Type B pancreatic cell (in vitro differentiated cells): ENCODE measurements around the gene STEAP4. TPM values are rescaled to one million over a fixed set of nuclear protein-coding genes. Genes with fewer than 3 reads are reported as not detected.

Experiments
- DNase-seq: peaks from one replicate; pipeline ENCODE4 v3.0.0; 2021; ENCODE audit warnings: mixed read lengths; ENCODE audit not compliant: unreplicated experiment; ENCODE audit errors: extremely low spot score
- H3K27ac Mint-ChIP-seq: 2 replicates; pipeline ENCODE4 v1.8.0; 2021; ENCODE audit warnings: mild to moderate bottlenecking, mixed read lengths
- H3K27me3 Mint-ChIP-seq: 2 replicates; pipeline ENCODE4 v1.8.0; 2021; ENCODE audit warnings: mixed read lengths
- H3K36me3 Mint-ChIP-seq: 2 replicates; pipeline ENCODE4 v1.8.0; 2021; ENCODE audit warnings: mixed read lengths
- H3K4me1 Mint-ChIP-seq: one replicate; pipeline ENCODE4 v1.8.0; 2021; ENCODE audit warnings: mixed read lengths; ENCODE audit not compliant: unreplicated experiment
- H3K4me3 Mint-ChIP-seq: 2 replicates; pipeline ENCODE4 v1.8.0; 2021; ENCODE audit warnings: mild to moderate bottlenecking, mixed read lengths
- H3K9me3 Mint-ChIP-seq: 2 replicates; pipeline ENCODE4 v1.8.0; 2021; ENCODE audit warnings: mixed read lengths
- CTCF ChIP-seq: fragments of 200-600 bp; sonication (generic); conservative IDR thresholded peaks from 2 replicates; pipeline ENCODE4 v1.5.0; 2021; ENCODE audit warnings: antibody characterized with exemption, mild to moderate bottlenecking
- total RNA-seq: library from RNA; stranded (reverse); gene quantifications from 2 replicates; pipeline ENCODE4 v1.2.1, GENCODE V29; 2021; ENCODE audit warnings: low replicate concordance

Gene STEAP4
- total RNA-seq, 1 donor from 2014 or later: 1.2 TPM

- Mint-ChIP-seq H3K4me3 (no peak overlapping the region), H3K27ac (no peak overlapping the region), H3K27me3 (peaks cover 40% of the 10 kb centered on the region), H3K4me1 (peaks cover 10% of the 10 kb centered on the region), H3K36me3 (no peaks in the 10 kb centered on the region), H3K9me3 (no peaks in the 10 kb centered on the region)
- DNase-seq: no peak
- TF ChIP-seq CTCF: no peak
Observed at GRCh38 chr7:88307823-88308222, 1.1 kb upstream of the STEAP4 start.

- no peak for TF ChIP-seq CTCF
- Mint-ChIP-seq H3K9me3 (no peaks in the 10 kb centered on the region), H3K4me1 (peaks cover 10% of the 10 kb centered on the region), H3K4me3 (no peak overlapping the region), H3K27me3 (peaks cover 40% of the 10 kb centered on the region), H3K27ac (no peak overlapping the region), H3K36me3 (no peaks in the 10 kb centered on the region)
- DNase-seq: no peak
Observed at GRCh38 chr7:88307412-88307811, 718 bp upstream of the STEAP4 start.

GRCh38 chr7:88305044-88305443 lies 1.6 kb downstream of the STEAP4 start:
- DNase-seq: no peak
- Mint-ChIP-seq H3K36me3 (no peaks in the 10 kb centered on the region), H3K4me3 (no peak overlapping the region), H3K27ac (no peak overlapping the region), H3K9me3 (no peaks in the 10 kb centered on the region), H3K27me3 (peaks cover 40% of the 10 kb centered on the region), H3K4me1 (peaks cover 8% of the 10 kb centered on the region)
- TF ChIP-seq CTCF: no peak

GRCh38 chr7:88302486-88302885 lies 4.2 kb downstream of the STEAP4 start:
- no peak for DNase-seq
- H3K4me1 Mint-ChIP-seq: peaks cover 6% of the 10 kb centered on the region
- no peaks in the 10 kb centered on the region for H3K36me3 Mint-ChIP-seq
- no peak overlapping the region for H3K4me3 Mint-ChIP-seq
- H3K9me3 Mint-ChIP-seq: no peaks in the 10 kb centered on the region
- no peak for TF ChIP-seq CTCF
- H3K27me3 Mint-ChIP-seq: peaks cover 37% of the 10 kb centered on the region
- H3K27ac Mint-ChIP-seq: no peak overlapping the region

GRCh38 chr7:88301924-88302323 lies 4.8 kb downstream of the STEAP4 start:
- Mint-ChIP-seq H3K9me3 (no peaks in the 10 kb centered on the region), H3K4me3 (no peak overlapping the region), H3K27ac (no peak overlapping the region), H3K36me3 (no peaks in the 10 kb centered on the region), H3K27me3 (peaks cover 31% of the 10 kb centered on the region), H3K4me1 (peaks cover 5% of the 10 kb centered on the region)
- no peak for TF ChIP-seq CTCF
- no peak for DNase-seq

GRCh38 chr7:88300401-88300945 lies 6.2 kb downstream of the STEAP4 start:
- no peak for DNase-seq
- Mint-ChIP-seq H3K4me3 (no peak overlapping the region), H3K27me3 (peaks cover 17% of the 10 kb centered on the region), H3K27ac (no peak overlapping the region), H3K4me1 (no peaks in the 10 kb centered on the region), H3K36me3 (no peaks in the 10 kb centered on the region), H3K9me3 (no peaks in the 10 kb centered on the region)
- TF ChIP-seq CTCF: no peak
